H1 (cell line): ENCODE results near the gene SPATS2L.

Experiments
- EP300 ChIP-seq, 2 experiments: IDR thresholded peaks; 1 replicate in 1 of 2; 2 replicates in 1 of 2; pipeline ENCODE4 v1.6.1; 2011 to 2012; ENCODE audit warnings: low read depth in 2 of 2, low read length in 2 of 2, mild to moderate bottlenecking in 2 of 2, borderline replicate concordance in 1 of 2, inconsistent platforms in 1 of 2, moderate library complexity in 1 of 2
- EZH2 ChIP-seq: fragments of 200-600 bp; sonication (generic); IDR thresholded peaks from 2 replicates; pipeline ENCODE4 v1.7.1; 2012; ENCODE audit warnings: low read depth, mild to moderate bottlenecking, moderate library complexity, low read length, inconsistent platforms; ENCODE audit not compliant: severe bottlenecking
- POLR2A ChIP-seq, 2 experiments: IDR thresholded peaks; 1 replicate in 1 of 2; 2 replicates in 1 of 2; pipeline ENCODE4 v1.6.1; 2011; ENCODE audit warnings: low read depth in 2 of 2, low read length in 2 of 2, mild to moderate bottlenecking in 2 of 2; ENCODE audit errors: control extremely low read depth in 1 of 2
- POLR2AphosphoS5 ChIP-seq: IDR thresholded peaks from 2 replicates; pipeline ENCODE4 v1.6.1; 2011; ENCODE audit warnings: low read depth, low read length
- RXRA ChIP-seq: IDR thresholded peaks from 2 replicates; pipeline ENCODE4 v1.6.1; 2011; ENCODE audit warnings: low read depth, mild to moderate bottlenecking, low read length, moderate library complexity; ENCODE audit not compliant: insufficient read depth
- SIRT6 ChIP-seq: IDR thresholded peaks from one replicate; pipeline ENCODE4 v1.7.1; 2012; ENCODE audit warnings: low read length, inconsistent platforms
- TBP ChIP-seq: IDR thresholded peaks from 2 replicates; pipeline ENCODE4 v1.6.1; 2011; ENCODE audit warnings: low read depth, low read length, improper control_type of control experiment
- ZNF274 ChIP-seq: IDR thresholded peaks from 2 replicates; pipeline ENCODE4 v1.7.0; 2012; ENCODE audit warnings: low read length, borderline replicate concordance; ENCODE audit errors: extremely low read depth
- TF ChIP-seq, protein P1 (sequence below), 3 experiments: IDR thresholded peaks; 1 replicate in 2 of 3; 2 replicates in 1 of 3; pipeline versions ENCODE4 v1.5.1 to v1.6.1; 2011; ENCODE audit warnings: low read length in 3 of 3, mild to moderate bottlenecking in 3 of 3, inconsistent platforms in 2 of 3, low read depth in 1 of 3, moderate library complexity in 1 of 3; ENCODE audit not compliant: insufficient read depth in 1 of 3; ENCODE audit errors: control extremely low read depth in 1 of 3
- TF ChIP-seq, protein P2 (sequence below): IDR thresholded peaks from 2 replicates; pipeline ENCODE4 v1.6.1; 2012; ENCODE audit warnings: inconsistent platforms

DNA sequence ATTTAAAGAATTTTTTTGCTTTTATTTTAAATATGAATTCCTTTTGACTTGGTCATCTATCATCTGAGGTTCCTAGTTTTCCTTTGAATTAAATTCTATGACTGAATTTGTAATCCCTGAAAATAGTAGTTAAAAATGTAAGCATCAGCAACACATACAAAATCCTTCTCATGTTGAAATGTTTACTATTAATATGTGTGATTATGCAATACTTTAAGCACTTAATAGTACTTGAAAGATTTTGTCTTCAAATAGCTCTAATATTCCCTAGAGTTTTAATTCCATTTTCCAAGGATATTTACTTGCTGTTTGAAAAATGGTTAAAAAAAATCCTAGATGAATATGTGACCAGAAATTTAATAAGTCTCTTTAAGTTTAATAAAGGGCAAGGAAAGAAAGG lies 26.6 kb upstream of the SPATS2L start:
- TF ChIP-seq EP300 (IDR thresholded peaks at IDR 0.05; ENCODE audit: borderline replicate concordance in 1 of 2, low read depth in 2 of 2, low read length in 2 of 2) (no peak), POLR2AphosphoS5 (no peak), TBP (no peak), EZH2 (no peak), RXRA (no peak), POLR2A (IDR thresholded peaks at IDR 0.05; ENCODE audit: control extremely low read depth in 1 of 2, low read depth in 2 of 2, low read length in 2 of 2) (no peak), SIRT6 (no peak), ZNF274 (no peak)
- TF ChIP-seq, protein P1, sequence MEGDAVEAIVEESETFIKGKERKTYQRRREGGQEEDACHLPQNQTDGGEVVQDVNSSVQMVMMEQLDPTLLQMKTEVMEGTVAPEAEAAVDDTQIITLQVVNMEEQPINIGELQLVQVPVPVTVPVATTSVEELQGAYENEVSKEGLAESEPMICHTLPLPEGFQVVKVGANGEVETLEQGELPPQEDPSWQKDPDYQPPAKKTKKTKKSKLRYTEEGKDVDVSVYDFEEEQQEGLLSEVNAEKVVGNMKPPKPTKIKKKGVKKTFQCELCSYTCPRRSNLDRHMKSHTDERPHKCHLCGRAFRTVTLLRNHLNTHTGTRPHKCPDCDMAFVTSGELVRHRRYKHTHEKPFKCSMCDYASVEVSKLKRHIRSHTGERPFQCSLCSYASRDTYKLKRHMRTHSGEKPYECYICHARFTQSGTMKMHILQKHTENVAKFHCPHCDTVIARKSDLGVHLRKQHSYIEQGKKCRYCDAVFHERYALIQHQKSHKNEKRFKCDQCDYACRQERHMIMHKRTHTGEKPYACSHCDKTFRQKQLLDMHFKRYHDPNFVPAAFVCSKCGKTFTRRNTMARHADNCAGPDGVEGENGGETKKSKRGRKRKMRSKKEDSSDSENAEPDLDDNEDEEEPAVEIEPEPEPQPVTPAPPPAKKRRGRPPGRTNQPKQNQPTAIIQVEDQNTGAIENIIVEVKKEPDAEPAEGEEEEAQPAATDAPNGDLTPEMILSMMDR (IDR thresholded peaks at IDR 0.05; ENCODE audit: control extremely low read depth in 1 of 3, insufficient read depth in 1 of 3, low read depth in 1 of 3, low read length in 3 of 3): no peak
- TF ChIP-seq, protein P2, sequence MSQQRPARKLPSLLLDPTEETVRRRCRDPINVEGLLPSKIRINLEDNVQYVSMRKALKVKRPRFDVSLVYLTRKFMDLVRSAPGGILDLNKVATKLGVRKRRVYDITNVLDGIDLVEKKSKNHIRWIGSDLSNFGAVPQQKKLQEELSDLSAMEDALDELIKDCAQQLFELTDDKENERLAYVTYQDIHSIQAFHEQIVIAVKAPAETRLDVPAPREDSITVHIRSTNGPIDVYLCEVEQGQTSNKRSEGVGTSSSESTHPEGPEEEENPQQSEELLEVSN: no peak
